GM19324 (cell line): Measurements from ENCODE around the gene ADI1.
"Not testable (repeated sequence)": the region's sequence is repeated elsewhere in the genome, so short reads cannot be mapped to it uniquely, and the experiment has no call there.

ENCODE experiments used
- ATAC-seq: cut with Tn5 transposase; IDR thresholded peaks from one replicate; pipeline ENCODE4 v1.9.1; 2021; ENCODE audit warnings: mild to moderate bottlenecking, moderate library complexity; ENCODE audit not compliant: unreplicated experiment, low FRiP score

The ADI1 gene

GRCh38 chr2:3451926-3452671 is 67.2 kb downstream of the ADI1 start:
- ATAC-seq, result no peak

GRCh38 chr2:3451169-3451568 is 68.2 kb downstream of the ADI1 start:
- no peak for ATAC-seq

- no peak for ATAC-seq
Observed at GRCh38 chr2:3450385-3451010, 68.8 kb downstream of the ADI1 start.

- no peak for ATAC-seq
Observed at GRCh38 chr2:3449936-3450335, 69.4 kb downstream of the ADI1 start.

GRCh38 chr2:3449086-3449485 is 70.2 kb downstream of the ADI1 start:
- ATAC-seq, result no peak

GRCh38 chr2:3448441-3448911 is 70.9 kb downstream of the ADI1 start:
- not testable (repeated sequence) for ATAC-seq

GRCh38 chr2:3447789-3448317 is 71.5 kb downstream of the ADI1 start:
- no peak for ATAC-seq
